Amniotic epithelial cell (primary cell): ENCODE measurements around the gene PDXK.

Experiments used
- DNase-seq: peaks from one replicate; pipeline ENCODE4 v3.0.0-alpha.2; 2010; ENCODE audit warnings: low read depth

PDXK gene

GRCh38 chr21:43723648-43724047 lies 4.7 kb downstream of the PDXK start:
- no peak for DNase-seq

- no peak for DNase-seq
Measured at GRCh38 chr21:43726686-43727518, 8.0 kb downstream of the PDXK start.

- DNase-seq: no peak
Measured at GRCh38 chr21:43727519-43728153, 8.7 kb downstream of the PDXK start.

GRCh38 chr21:43728154-43728466 lies 9.2 kb downstream of the PDXK start:
- no peak for DNase-seq

GRCh38 chr21:43728467-43729390 lies 9.8 kb downstream of the PDXK start:
- peak; percentile 99 for DNase-seq

- DNase-seq: no peak
Measured at GRCh38 chr21:43731476-43731875, 12.5 kb downstream of the PDXK start.

GRCh38 chr21:43731891-43732711 lies 13.2 kb downstream of the PDXK start:
- peak; percentile 70 for DNase-seq

GRCh38 chr21:43733060-43733459 lies 14.1 kb downstream of the PDXK start:
- no peak for DNase-seq

- DNase-seq: peak; percentile 73
Measured at GRCh38 chr21:43733529-43734071, 14.7 kb downstream of the PDXK start.

GRCh38 chr21:43734131-43734927 lies 15.4 kb downstream of the PDXK start:
- no peak for DNase-seq

- peak; percentile 87 for DNase-seq
Measured at GRCh38 chr21:43734928-43735229, 15.9 kb downstream of the PDXK start.

- DNase-seq: no peak
Measured at GRCh38 chr21:43735236-43736091, 16.5 kb downstream of the PDXK start.

GRCh38 chr21:43736224-43736883 lies 17.4 kb downstream of the PDXK start:
- DNase-seq: peak; percentile 63

GRCh38 chr21:43737158-43737950 lies 18.4 kb downstream of the PDXK start:
- DNase-seq: no peak

GRCh38 chr21:43739621-43740435 lies 20.9 kb downstream of the PDXK start:
- no peak for DNase-seq

- DNase-seq: peak; percentile 63
Measured at GRCh38 chr21:43740497-43741156, 21.7 kb downstream of the PDXK start.
